Measurements from ENCODE around the gene LIN54.

DNA sequence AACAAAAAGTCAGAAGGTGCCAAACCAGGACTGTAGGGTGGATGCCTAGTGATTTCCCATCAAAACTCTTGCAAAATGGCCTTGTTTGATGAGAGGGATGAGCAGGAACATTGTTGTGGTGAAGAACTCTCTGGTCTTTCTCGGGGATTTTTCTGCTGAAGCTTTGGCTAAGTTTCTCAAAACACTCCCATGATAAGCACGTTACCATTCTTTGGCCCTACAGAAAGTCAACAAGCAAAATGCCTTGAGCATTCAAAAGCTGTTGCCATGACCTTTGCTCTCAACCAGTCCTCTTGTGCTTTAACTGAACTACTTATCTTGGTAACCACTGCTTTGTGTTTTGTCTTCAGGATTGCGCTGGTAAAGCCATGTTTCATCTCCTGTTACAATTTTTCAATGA, 116.7 kb downstream of the LIN54 start:
- no peak for TF ChIP-seq CEBPB (IDR thresholded peaks at IDR 0.05; ENCODE audit: low read depth, low read length)
- TF ChIP-seq, protein P1, sequence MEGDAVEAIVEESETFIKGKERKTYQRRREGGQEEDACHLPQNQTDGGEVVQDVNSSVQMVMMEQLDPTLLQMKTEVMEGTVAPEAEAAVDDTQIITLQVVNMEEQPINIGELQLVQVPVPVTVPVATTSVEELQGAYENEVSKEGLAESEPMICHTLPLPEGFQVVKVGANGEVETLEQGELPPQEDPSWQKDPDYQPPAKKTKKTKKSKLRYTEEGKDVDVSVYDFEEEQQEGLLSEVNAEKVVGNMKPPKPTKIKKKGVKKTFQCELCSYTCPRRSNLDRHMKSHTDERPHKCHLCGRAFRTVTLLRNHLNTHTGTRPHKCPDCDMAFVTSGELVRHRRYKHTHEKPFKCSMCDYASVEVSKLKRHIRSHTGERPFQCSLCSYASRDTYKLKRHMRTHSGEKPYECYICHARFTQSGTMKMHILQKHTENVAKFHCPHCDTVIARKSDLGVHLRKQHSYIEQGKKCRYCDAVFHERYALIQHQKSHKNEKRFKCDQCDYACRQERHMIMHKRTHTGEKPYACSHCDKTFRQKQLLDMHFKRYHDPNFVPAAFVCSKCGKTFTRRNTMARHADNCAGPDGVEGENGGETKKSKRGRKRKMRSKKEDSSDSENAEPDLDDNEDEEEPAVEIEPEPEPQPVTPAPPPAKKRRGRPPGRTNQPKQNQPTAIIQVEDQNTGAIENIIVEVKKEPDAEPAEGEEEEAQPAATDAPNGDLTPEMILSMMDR (conservative IDR thresholded peaks at IDR 0.05; ENCODE audit: low read depth, low read length) = no peak
- TF ChIP-seq MXI1 (IDR thresholded peaks at IDR 0.05; ENCODE audit: borderline replicate concordance, low read depth, low read length) = no peak
- TF ChIP-seq MAZ (IDR thresholded peaks at IDR 0.05; ENCODE audit: borderline replicate concordance, low read depth, low read length) = no peak
- TF ChIP-seq POLR2A (IDR thresholded peaks at IDR 0.05; ENCODE audit: low read depth, low read length) = no peak
- TF ChIP-seq RCOR1 (IDR thresholded peaks at IDR 0.05; ENCODE audit: insufficient replicate concordance, low read length) = no peak
- TF ChIP-seq RFX5 (IDR thresholded peaks at IDR 0.05; ENCODE audit: low read depth, low read length) = no peak
- TF ChIP-seq CHD1 (IDR thresholded peaks at IDR 0.05; ENCODE audit: low read depth, low read length) = no peak
- TF ChIP-seq, protein P2, sequence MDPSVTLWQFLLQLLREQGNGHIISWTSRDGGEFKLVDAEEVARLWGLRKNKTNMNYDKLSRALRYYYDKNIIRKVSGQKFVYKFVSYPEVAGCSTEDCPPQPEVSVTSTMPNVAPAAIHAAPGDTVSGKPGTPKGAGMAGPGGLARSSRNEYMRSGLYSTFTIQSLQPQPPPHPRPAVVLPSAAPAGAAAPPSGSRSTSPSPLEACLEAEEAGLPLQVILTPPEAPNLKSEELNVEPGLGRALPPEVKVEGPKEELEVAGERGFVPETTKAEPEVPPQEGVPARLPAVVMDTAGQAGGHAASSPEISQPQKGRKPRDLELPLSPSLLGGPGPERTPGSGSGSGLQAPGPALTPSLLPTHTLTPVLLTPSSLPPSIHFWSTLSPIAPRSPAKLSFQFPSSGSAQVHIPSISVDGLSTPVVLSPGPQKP (IDR thresholded peaks at IDR 0.05; ENCODE audit: borderline replicate concordance, low read depth, low read length) = no peak
- no peak for TF ChIP-seq RAD21 (IDR thresholded peaks at IDR 0.05; ENCODE audit: low read length)
- no peak for TF ChIP-seq MAFK (IDR thresholded peaks at IDR 0.05; ENCODE audit: low read depth, low read length)
- no peak for TF ChIP-seq SMC3 (IDR thresholded peaks at IDR 0.05; ENCODE audit: low read depth, low read length)
- no peak for TF ChIP-seq FOS (IDR thresholded peaks at IDR 0.05; ENCODE audit: low read depth, low read length)
- TF ChIP-seq, protein P3, sequence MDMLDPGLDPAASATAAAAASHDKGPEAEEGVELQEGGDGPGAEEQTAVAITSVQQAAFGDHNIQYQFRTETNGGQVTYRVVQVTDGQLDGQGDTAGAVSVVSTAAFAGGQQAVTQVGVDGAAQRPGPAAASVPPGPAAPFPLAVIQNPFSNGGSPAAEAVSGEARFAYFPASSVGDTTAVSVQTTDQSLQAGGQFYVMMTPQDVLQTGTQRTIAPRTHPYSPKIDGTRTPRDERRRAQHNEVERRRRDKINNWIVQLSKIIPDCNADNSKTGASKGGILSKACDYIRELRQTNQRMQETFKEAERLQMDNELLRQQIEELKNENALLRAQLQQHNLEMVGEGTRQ (IDR thresholded peaks at IDR 0.05; ENCODE audit: low read depth, low read length) = no peak

All from IMR-90 (cell line).